Measurements from ENCODE around the gene LITAFD.
"Not testable (repeated sequence)": the region's sequence is repeated elsewhere in the genome, so short reads cannot be mapped to it uniquely, and the experiment has no call there.

DNA sequence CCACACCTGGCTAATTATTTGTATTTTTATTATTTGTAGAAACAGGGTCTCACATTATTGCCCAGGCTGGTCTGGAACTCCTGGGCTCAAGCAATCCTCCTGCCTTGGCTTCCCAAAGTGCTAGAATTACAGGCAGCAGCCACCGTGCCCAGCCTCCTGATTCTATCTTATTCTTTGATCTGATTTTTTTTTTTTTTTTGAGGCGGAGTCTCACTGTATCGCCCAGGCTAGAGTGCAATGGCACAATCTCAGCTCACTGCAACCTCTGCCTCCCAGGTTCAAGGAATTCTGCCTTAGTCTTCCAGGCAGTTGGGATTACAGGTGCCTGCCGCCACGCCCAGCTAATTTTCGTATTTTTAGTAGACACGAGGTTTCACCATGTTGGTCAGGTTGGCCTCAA is 6.8 kb upstream of the LITAFD start:
- TF ChIP-seq, protein P1, sequence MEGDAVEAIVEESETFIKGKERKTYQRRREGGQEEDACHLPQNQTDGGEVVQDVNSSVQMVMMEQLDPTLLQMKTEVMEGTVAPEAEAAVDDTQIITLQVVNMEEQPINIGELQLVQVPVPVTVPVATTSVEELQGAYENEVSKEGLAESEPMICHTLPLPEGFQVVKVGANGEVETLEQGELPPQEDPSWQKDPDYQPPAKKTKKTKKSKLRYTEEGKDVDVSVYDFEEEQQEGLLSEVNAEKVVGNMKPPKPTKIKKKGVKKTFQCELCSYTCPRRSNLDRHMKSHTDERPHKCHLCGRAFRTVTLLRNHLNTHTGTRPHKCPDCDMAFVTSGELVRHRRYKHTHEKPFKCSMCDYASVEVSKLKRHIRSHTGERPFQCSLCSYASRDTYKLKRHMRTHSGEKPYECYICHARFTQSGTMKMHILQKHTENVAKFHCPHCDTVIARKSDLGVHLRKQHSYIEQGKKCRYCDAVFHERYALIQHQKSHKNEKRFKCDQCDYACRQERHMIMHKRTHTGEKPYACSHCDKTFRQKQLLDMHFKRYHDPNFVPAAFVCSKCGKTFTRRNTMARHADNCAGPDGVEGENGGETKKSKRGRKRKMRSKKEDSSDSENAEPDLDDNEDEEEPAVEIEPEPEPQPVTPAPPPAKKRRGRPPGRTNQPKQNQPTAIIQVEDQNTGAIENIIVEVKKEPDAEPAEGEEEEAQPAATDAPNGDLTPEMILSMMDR (IDR thresholded peaks at IDR 0.05): not testable (repeated sequence)
- not testable (repeated sequence) for TF ChIP-seq POLR2A (IDR thresholded peaks at IDR 0.05)

All from tibial nerve (tissue), 3 donors.